HG03558 (cell line): ENCODE measurements around the gene ZNF771.

Experiments used
- ATAC-seq: cut with Tn5 transposase; IDR thresholded peaks from one replicate; pipeline ENCODE4 v1.9.1; 2021; ENCODE audit warnings: moderate number of reproducible peaks; ENCODE audit not compliant: unreplicated experiment; ENCODE audit errors: extremely low read depth

ZNF771 gene

DNA sequence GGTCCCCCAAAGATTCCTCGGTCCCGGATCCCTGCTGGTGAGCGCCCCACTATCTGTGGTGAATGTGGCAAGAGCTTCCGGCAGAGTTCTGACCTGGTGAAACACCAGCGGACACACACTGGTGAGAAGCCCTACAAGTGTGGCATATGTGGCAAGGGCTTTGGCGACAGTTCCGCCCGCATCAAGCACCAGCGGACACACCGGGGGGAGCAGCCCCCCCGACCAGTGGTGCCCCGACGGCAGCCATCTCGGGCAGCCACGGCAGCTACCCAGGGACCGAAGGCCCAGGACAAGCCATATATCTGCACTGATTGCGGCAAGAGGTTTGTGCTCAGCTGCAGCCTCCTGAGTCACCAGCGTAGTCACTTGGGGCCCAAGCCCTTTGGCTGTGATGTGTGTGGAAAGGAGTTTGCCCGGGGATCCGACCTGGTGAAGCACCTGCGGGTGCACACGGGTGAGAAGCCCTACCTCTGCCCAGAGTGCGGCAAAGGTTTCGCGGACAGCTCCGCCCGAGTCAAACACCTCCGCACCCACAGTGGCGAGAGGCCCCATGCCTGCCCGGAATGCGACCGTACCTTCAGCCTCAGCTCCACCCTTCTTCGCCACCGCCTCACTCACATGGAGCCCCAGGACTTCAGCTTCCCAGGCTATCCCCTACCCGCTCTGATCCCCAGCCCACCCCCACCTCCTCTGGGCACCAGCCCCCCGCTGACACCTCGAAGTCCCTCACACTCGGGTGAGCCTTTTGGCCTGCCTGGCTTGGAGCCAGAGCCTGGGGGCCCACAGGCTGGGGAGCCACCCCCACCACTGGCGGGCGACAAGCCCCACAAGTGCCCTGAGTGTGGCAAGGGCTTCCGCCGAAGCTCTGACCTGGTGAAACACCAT is 9.4 kb upstream of the ZNF771 start:
- no peak for ATAC-seq

DNA sequence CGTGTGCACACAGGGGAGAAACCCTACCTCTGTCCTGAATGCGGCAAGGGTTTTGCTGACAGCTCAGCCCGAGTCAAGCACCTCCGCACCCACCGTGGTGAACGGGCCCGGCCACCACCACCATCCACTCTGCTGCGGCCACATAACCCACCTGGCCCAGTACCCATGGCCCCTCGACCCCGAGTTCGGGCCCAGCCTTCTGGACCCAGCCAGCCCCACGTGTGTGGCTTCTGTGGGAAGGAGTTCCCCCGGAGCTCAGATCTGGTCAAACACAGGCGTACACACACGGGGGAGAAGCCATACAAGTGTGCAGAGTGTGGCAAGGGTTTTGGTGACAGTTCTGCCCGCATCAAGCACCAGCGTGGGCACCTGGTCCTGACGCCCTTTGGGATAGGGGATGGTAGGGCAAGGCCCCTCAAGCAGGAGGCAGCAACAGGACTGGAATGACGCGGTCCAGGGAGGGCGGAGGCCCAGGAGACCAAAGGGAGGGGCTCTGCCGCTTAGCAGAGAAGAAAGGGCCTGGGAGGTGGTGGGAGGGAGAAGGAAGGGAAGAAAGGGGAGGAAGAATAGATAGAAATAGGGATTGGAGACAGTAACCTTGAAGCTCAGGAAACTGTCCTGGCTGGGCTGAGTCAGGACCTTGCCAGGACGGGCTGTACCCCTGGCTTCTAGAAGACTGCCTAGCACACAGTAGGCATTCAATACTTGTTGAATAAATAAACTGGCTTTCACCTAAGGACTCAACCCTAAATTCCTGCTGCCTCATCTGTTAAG is 8.6 kb upstream of the ZNF771 start:
- no peak for ATAC-seq

DNA sequence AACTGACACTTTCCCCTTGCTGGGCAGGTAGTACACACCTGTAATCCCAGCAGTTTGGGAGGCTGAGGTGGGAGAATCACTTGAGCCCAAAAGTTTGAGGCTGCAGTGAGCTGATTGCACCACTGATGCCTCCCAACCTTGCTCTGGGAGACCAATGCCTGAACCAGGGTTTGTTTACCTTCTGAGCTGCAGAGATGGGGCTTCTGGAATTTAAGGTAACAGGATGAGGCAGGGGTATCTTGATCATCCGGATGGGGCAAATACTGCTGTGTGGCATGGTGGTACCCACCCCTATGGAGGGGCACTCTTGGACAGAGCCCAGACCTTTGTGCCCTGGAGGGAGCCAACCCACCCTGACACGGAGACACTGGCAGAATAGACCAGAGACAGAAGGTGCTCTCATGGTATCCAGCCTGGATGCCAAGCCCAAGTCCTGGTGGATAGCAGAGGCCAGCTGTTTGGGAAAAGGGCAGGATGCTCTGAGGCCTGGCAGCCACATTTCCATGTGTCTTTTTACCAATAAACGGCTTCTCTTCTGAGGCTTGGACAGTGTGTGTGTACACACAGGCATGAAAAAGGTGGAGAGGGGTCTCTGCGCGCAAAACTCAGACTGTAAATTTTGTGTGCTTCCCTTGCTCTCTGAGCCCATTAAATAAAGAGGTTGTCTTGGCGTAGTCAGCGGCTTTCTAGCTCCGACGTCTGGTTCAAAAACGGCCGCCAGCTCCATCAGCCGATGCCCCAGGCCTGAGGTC is 7.8 kb upstream of the ZNF771 start:
- ATAC-seq = no peak

DNA sequence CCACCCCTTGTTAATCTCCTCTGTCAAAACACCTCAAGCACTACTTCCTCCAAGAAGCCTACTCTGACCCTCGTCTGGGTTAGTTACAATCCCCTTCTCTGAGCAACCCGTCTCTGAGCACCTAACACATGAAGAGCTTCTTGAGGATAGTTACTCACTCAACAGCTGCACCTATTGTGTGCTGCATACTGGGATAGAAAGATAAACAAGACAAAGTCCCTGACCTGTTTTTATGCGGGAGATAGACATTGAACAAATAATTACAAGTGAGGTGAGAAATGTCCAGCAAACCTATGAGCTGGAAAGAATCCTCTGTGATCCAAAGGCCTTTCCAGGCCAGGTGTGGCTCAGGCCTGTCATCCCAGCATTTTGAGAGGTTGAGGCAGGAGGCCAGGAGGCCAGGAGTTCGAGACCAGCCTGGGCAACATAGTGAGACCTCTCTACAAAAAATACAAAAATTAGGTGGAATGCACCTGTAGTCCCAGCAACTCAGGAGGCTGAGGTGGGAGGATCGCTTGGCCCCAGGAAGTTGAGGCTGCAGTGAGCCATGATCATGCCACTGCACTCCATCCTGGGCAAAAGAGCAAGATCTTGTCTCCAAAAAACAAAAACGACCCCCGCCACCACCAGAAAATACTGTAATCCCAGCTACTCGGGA is 5.5 kb upstream of the ZNF771 start:
- ATAC-seq = no peak

DNA sequence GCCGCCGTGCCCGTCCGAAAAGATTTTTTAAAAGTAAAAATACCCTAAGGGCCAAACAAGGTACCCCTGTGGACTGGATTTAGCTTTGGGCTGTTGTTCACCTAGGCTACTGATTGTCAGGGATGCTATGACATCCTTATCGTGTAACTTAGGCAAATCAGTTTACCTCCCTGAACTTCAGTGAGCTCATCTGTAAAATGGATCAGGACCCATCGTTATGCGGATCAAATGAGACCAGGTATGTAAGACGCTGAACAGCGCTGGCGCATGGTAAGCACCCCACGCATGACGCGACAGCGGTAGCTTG is 658 bp upstream of the ZNF771 start:
- ATAC-seq = no peak

DNA sequence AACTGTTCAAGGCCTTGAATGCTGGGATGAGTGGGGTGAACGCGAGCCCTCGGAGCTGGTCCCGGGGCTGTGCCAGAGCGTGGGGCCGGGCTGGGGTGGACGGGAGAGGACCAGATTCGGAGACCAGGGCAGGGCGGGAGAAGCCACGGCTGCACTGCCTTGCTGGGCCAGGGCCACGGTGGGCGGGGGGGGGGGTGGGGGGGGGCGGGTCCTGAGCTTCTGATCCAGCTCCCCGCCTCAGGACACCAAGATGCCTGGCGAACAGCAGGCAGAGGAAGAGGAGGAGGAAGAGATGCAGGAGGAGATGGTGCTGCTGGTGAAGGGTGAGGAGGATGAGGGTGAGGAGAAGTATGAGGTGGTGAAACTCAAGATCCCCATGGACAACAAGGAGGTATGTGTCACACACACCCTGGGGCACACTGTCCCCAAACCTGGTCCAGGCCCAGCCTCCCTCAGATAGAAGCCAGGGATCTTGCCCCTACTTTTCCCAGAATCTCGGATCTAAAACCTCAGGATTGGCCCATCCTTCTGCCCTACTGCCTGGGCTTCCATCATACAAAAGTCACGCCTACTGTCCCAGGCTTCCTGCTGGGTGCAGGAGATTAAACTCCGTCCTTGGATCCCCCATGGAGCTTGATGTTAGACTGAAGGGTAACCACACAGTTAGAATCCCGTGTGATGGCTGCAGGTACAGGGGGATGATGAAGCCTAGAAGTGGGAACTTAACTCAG is 563 bp downstream of the ZNF771 start:
- no peak for ATAC-seq

DNA sequence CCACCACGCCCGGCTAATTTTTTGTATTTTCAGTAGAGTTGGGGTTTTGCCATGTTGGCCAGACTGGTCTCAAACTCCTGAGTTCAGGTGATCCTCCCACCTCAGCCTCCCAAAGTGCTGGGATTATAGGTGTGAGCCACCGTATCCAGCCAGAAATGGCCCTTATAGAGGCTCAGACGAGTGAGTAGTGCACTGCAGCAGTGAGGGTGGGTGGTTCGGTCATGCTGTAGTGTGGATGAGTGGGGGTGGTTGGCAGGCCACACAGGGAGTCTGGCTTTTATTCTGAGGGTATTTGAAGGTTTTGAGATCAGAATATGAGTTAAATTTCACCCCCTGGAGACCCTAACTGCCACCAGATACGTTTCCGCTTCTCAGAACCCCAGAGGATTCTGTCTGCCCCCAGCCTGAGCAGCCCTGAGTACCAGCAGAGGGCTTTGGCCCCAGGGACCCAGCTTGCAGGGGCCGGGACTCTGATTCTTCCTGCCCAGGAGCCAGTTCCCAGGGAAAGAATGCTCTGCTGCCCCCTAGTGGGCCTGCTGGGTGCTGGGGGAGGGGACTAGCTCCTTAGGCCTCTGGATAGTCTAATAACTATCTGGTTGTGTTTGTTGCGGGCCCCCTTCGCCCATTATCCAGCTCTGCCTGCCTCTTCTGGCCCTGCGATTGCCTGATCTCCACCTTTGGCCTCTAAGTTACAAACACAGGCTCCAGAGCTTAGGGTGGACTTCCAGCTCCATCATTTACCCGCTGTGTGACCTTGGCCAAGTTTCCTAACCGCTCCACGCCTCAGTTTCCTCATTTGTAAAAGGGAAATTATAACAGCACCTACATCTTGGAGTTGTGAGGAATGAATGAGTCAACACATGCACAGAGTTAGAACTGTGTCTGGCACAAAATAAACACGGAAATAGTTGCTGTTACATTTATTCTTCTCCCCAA is 2.0 kb downstream of the ZNF771 start:
- ATAC-seq = no peak

DNA sequence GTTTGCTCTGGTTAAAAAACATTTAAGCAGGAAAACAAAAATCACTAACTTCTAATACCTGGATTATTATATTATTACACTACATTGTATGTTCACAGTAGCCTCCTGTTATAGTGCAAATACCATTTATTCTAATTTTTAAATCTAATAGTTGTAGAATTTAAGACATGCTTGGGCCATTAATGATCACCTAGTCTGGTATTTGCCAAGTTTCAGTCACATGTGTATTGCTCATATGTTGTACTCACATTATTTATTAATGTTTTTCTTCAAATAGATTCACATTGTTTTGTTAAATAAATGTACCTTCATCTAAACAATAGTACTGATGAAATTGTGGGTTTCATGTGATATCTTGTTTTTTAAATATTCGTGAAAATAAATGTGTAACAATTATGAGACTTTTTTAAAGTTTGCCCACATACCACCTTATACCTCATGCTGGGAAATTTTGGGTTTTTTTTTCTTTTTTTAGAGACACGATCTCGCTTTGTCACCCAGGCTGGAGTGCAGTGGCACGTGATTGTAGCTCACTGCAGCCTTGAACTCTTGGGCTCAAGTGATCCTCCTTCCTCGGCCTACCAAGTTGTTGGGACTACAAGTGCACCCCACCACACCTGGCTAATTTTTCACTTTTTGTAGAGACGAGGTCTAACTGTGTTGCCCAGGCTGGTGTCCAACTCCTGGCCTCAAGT is 5.9 kb downstream of the ZNF771 start:
- no peak for ATAC-seq

DNA sequence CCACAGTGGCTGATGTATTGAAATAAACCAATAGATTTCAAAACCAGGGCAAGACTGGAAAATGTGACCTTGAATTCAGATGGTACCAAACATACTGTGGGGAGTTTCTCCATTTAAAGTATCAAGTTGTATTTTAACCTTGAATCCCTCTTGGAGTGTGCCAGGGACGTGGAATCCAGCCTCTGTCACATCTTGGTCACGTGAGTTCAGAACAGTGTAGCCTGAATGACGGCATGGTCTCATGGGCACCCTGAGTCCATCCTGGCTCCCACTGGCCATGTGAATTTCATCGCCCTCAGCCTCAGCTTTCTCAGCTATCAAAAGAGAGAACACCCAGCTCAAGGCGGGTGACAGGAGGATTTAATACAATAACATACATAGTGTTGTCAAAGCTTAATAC is 6.8 kb downstream of the ZNF771 start:
- ATAC-seq = no peak

DNA sequence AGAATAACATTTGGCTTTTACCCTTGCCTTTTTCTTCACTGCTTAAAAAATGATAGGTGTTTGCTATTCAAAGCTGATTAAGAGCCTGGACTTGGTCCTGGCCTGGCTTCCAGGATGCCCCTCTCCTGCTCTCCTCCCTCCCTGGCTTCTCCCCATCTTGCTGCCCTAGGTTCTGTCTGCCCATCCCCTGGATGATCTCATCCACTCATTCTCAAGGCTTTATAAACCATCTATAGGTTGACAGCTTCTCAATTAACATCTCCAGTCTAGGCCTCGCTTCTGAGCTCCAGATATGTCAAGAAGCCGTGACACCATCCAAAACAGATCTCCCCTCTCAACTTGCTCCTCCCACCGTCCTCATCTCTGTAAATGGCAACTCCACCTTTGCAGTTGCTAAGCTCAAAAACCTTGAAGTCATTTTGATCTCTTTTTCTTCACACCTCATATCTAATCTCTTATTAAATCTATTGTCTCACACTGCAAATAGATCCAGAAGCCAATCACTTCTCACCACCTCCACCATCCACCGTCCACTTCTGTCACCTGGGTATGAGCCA is 8.7 kb downstream of the ZNF771 start:
- no peak for ATAC-seq

DNA sequence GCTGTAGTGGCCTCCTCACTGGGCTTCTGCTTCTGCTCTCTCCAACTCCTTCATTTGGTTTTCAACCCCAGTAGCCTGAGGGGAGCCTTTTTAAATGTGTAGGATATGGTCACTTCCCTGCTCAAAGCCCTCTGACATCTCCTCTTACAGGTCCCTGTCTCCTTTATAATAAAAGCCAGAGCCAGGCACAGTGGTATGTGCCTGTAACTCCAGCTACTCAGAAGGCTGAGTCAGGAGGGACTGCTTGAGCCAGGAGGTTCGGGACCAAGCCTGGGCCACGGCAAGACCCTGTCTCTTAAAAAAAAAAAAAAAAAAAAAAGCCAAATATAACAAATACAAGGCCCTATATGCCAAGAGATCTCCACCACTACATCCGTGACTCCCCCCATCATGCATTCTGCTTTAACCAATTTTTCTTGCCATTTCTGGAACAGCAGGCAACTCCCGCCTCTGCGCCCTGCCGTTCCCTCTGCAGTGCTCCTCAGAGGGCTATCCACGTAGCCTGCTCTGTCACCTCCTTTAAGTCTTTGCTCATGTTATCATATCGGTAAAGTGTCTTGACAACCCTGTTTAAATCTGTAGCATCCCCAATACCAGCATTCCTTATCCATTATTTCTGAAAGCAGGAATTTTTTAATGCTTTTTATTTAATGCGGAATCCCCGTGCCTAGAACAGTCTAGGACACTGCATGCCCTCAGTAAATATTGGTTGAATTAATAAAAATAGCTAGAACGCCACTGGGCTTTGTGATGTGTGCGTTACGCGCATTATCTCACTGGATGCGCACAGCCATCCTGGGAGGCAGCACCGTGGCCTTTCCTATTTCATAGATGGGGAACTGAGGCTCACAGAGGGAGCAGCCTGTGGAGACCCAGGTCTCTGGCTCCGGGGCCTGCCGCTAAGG is 9.5 kb downstream of the ZNF771 start:
- ATAC-seq = no peak

DNA sequence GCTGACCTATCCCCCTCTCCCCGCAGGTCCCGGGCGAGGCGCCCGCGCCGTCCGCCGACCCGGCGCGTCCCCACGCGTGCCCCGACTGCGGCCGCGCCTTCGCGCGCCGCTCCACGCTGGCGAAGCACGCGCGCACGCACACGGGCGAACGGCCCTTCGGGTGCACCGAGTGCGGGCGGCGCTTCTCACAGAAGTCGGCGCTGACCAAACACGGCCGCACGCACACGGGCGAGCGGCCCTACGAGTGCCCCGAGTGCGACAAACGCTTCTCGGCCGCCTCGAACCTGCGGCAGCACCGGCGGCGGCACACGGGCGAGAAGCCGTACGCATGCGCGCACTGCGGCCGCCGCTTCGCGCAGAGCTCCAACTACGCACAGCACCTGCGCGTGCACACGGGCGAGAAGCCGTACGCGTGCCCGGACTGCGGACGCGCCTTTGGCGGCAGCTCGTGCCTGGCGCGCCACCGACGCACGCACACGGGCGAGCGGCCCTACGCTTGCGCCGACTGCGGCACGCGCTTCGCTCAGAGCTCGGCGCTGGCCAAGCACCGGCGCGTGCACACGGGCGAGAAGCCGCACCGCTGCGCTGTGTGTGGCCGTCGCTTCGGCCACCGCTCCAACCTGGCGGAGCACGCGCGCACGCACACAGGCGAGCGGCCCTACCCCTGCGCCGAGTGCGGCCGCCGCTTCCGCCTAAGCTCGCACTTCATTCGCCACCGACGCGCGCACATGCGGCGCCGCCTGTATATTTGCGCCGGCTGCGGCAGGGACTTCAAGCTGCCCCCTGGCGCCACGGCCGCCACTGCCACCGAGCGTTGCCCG is 10.3 kb downstream of the ZNF771 start:
- peak; percentile 61 for ATAC-seq

DNA sequence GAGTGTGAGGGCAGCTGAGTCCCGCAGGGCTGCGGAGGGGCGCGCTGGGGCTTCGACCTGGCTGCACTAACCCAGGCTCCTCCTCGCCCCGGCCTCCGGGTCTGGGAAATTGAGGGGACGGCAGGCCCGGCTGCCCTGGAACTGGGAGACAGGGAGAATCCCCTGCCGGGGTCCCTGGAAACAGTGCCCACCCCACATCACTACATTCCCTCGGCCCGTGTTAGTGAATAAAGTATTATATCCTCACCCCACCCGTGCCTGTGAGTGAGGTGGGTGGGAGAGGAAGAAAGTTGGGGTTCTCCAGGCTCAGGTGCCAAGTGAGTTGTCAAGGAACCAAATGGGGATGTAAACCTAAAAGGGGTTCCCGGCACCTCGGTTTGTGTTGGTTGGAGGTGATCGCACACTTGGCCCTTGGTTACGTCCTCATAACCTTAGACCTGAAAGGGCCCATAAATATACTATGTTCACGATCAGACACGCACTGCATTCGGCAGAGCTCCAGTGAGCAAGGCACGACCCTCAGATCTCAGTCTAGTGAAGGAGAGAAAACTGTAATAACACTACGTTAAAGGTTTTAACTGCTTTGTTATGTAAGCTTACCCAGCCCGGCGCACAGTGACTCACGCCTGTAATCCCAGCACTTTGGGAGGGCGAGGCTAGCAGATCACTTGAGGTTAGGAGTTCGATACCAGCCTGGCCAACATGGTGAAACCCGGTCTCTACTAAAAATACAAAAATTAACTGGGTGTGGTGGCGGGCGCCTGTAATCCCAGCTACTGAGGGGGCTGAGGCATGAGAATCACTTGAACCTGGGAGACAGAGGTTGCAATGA is 11.2 kb downstream of the ZNF771 start:
- no peak for ATAC-seq

DNA sequence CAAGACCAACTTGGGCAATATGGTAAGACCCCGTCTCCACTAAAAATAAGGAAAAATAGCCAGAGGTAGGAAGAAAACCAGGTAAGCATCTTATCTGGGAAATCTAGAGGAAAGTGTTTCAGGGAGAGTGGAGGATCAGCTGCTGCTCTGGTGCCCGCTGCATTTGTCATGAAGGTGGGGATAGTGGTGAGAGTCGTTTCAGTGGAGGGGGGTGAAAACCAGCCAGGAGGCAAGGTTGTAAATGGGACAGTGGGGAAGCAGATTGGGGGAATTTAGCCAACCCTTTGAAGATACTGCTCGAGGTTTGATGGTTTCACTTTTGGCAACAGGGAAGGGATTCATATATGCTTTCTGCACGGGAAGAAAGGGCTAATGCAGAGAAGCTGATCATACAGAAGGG is 13.6 kb downstream of the ZNF771 start:
- no peak for ATAC-seq

DNA sequence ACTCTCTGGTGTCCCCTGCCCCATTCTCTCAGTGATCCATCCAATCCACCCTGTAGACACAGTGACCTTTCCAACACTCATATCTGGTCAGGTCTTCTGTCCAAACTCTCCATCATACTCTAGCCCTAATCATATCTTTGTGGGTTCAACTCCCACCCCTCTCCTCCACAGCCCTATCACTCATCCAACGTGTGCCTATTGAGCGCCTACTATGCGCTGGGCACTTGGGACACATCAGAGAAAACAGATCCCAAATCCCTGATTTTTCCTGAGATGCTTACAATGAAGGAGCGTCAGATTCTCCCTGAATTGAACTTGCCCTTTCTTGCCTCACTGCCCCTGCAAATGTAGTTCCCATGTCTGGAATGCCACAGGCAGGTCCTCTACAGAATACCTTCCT is 20.6 kb downstream of the ZNF771 start:
- ATAC-seq = no peak

DNA sequence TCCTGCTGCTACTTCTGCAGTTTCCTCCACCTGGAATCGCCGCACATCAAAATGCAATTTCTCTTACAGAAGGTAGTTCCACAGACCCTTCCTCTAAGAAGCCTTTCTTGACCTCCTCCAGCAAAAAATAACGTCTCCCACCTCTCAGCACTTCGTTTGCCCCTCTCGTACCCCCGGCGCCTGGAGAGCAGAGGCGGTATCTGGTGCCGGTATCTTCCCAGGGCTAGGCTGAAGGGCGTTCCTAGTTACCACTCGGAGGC is 21.9 kb downstream of the ZNF771 start:
- no peak for ATAC-seq
